NOMO-1 (cell line): ENCODE measurements around the gene AAGAB.
"Not testable (repeated sequence)": the region's sequence is repeated elsewhere in the genome, so short reads cannot be mapped to it uniquely, and the experiment has no call there.

Experiments used
- DNase-seq, 2 experiments: peaks; one replicate each; lab custom pipeline; 2025; ENCODE audit not compliant: unreplicated experiment in 2 of 2; lab: John Stamatoyannopoulos, UW

The AAGAB gene

GRCh38 chr15:67253549-67254237, 768 bp downstream of the AAGAB start:
- peak in 1 of 2 experiments; percentile 51 for DNase-seq

- DNase-seq, result no peak
Observed at GRCh38 chr15:67253101-67253500, 1.4 kb downstream of the AAGAB start.

GRCh38 chr15:67251318-67251717, 3.1 kb downstream of the AAGAB start:
- no peak for DNase-seq

- no peak for DNase-seq
Observed at GRCh38 chr15:67249830-67250229, 4.6 kb downstream of the AAGAB start.

DNA sequence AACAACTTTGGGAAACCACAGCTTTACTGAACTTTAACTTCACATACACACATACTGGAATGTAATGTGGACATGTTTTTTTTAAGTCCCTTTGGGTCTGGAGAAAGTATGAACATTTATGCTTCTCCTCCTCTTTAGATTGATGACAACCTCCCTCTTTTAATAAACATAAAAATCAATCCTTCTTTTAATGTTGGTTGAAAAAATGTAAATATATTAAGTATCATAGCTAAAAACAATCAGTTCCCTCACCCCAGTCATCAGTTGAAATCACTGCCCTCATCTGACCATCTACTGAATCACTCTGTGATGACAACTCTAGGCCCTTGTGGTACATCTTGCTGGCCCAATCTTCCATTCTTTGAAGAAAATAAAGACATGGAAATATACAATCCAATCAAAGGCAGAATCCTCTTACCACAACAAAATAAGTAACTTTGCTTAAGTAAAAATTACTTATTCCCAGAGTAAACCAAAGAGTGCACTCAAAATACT, 6.4 kb downstream of the AAGAB start:
- DNase-seq, result no peak

DNA sequence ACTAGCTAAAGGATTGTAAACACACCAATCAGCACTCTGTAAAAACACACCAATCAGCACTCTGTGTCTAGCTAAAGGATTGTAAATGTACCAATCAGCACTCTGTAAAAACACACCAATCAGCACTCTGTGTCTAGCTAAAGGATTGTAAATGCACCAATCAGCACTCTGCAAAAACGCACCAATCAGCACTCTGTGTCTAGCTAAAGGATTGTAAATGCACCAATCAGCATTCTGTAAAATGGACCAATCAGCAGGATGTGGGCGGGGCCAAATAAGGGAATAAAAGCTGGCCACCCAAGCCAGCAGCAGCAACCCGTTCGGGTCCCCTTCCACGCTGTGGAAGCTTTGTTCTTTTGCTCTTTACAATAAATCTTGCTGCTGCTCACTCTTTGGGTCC, 7.9 kb downstream of the AAGAB start:
- DNase-seq, result not testable (repeated sequence)

DNA sequence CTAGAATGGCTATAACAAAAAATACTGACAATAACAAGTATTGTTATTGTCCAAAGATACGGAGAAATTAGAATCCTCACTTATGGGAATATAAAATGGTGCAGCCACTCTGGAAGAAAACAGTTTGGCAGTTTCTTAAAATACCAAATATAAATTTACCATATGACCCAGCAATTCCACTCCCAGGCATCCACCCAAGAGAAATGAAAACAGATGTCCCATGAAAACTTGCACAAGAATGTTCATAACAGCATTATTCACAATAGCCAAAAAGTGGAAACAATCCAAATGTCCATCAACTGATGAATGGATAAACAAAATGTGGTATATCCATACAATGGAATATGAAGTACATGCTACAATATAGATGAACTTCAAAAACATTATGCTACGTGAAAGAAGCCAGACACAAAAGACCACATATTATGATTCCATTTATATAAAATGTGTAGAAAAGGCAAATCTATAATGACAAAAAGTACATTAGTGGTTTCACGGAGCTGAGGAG, 9.4 kb downstream of the AAGAB start:
- no peak for DNase-seq

DNA sequence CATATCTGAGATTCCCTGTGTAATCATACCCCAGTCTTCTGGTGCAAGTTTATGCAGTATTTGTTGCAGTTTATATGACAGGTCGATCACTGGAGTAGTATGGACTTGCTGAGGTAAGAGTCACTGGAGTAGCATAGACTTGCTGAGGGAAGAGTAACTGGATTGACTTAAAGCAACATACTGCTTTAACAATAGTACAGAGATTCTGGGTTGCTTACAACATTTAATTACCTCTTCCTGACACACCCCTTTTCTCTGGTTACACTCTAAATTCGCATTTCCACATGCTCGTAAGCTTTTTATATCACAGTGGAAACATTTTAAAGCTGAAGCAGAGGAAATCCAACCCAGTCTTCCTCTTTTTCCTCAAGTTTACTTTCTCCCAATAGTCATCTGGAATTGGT, 11.8 kb downstream of the AAGAB start:
- DNase-seq, result peak; percentile 75 to 90

DNA sequence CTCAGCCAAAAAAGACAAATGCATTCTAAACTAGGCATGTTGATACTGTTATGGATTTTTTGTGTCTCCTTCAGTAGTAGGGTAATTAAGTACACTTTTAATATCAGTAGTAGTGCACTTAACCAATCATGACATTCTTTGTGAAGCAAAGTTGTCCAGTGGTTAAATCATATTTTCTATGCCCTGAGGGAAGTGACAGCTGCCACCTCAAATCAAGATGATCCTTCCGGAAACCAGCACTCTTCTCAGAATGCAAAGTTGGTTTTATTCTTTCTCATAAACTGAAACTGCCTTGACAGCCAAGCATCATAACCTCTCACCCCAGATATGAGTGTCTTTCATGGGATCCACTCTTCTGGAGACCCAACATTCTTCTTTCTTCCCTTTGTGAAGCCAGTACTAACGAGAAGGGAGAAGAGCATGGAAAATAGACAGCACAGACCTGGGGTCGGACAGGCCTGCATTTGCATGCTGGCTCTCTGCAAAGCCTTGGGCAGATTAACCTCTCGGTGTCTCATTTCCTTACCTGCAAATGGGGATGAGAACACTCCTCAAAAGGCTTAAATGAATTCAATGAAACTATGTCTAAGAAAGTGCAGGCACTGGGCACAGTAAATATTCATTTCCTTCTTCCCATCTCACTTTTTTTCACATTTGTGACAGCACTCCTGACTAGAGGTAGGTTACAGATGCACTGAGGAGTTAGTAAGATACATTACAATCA, 13.2 kb downstream of the AAGAB start:
- DNase-seq, result no peak

DNA sequence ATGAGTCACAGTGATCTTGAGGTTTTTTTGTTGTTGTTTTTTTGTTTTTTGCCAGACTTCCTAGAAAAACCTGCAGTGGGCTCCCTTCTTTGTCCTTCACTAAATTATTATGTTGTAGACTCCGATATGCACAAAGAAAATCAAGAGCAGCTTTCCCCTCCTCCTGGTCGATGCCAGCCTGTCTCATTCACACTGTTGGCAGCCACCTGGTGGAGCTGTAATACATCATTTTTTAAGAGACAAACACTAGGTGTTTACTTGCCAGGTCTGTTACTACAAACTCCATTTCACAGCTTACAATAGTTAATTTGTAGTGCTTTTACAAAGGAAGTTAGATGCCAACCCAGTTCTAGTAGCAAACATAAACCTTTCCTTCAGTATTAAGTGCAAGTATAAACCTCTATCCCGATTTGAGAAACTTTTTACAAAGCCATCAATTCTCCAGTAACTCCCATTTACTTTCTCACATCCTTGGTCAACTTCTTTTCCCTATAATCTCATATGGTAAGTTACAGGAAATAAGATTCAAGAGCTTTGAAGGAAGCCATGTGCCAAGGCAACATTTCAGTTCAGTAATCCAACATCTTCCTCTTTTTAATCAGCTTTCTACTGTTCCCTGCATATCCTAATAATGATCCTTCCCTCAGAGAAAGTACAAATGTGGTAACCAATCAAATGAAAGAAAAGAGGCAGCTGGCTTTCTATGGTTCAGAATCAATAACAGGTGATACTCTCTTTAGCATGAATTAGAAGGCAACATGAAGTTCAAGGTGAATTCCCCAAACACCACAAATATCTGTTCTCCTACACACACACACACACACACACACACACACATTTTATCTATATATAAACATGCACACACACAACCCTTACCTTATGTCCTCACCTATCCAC, 14.0 kb downstream of the AAGAB start:
- DNase-seq, result no peak

DNA sequence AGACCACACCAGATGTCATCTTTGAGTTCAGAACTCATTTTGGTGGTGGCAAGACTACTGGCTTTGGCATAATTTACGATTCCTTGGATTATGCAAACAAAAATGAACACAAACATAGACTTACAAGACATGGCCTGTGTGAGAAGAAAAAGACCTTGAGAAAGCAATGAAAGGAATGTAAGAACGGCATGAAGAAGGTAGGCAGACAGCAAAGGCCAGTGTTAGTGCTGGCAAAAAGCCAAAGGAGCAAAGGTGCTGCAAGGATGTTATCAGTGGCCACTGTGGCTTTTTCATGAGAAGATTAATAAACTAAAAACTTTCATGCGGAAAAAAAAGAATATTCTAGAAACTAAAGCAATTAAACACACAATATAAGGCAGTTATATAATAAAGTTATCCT, 21.9 kb downstream of the AAGAB start:
- no peak for DNase-seq

DNA sequence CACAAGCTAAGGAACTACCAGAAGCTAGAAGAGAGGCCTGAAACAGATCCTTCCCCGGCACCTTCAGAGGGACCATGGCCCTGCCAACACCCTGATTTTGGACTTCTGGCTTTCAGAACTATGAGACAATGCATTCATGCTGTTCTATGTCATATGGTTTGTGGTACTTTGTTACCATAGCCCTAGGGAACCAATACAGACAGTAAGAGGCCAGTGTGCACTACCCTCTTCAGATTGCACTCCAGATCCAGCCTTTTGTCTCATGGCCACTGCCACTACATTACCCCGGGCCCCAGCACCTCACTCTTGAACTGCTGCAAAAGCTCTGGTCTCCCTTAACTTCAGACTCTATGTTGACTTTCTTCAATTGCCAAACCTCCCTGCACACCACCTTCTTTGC, 24.0 kb downstream of the AAGAB start:
- DNase-seq, result no peak

GRCh38 chr15:67228286-67228685, 26.2 kb downstream of the AAGAB start:
- DNase-seq, result peak in 1 of 2 experiments; percentile 16

GRCh38 chr15:67227846-67228245, 26.6 kb downstream of the AAGAB start:
- no peak for DNase-seq

DNA sequence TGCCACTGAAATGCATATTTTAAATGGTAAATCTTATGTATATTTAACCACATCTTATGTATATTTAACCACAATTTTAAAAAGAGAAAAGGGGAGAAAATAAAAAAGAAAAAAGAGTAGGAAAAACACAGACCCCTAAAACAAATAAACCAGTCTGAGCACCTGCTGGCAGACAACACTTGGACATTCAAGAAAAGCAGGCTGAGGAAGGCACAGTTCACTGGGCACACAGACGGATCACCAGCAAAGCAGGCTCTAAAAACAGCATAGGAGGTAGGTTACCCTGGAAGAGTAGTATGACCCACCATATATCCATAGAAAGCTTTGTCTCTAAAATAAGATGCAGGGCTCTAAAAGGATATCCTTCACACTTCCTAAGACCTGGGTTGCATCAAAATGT, 27.0 kb downstream of the AAGAB start:
- DNase-seq, result no peak

DNA sequence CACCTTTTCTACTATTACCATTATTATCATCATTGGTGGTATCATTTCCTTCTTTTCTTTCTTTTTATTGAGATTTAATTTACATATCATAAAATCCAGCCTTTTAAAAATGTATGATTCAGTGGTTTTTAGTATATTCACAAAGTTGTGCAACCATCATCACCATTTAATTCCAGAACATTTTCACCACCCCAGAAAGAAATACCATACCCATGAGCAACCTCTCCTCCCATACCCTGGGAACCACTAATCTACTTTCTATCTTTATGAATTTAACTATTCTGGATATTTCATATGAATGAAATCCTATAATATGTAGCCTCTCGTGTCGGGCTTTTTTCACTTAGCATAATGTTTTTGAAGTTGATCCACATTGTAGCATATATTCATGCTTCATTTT, 29.1 kb downstream of the AAGAB start:
- DNase-seq, result no peak

GRCh38 chr15:67224889-67225288, 29.6 kb downstream of the AAGAB start:
- DNase-seq, result no peak

GRCh38 chr15:67219288-67219687, 35.2 kb downstream of the AAGAB start:
- DNase-seq, result no peak

DNA sequence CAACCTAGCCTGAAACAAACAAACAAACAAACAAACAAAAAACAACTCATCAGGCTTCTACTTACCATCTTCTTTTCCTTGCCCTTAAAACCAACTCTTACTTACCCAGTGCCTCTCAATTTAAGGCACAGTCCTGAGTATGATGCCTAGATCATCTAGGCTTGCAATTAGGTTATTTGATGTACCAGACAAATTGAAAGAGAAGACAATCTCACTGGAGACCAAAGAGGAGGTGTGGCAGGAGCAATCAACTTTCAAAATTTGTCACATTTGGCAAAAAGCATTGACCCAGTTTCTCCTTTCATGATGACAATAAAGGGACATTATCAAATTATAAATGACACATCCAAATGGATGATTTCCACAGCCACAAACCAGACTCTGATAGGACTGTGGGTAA, 36.0 kb downstream of the AAGAB start:
- no peak for DNase-seq

DNA sequence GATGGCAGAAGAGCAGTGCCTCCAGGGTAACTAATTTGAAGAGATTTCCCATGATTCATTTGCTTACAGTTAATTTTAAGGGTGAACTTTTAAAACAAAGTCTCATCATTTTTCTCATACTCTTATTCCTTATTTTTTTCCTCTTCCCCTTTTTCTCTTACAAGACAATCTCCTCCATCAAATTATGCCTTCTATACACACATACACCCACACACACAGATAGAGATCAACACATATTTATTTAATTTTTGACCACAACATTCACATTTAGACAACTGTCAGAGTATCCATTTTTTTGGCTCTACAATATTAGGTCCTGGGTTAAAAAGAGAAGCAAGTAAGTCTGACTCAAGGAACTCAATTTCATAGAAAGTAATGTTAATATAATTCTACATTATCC, 37.6 kb downstream of the AAGAB start:
- DNase-seq, result no peak

DNA sequence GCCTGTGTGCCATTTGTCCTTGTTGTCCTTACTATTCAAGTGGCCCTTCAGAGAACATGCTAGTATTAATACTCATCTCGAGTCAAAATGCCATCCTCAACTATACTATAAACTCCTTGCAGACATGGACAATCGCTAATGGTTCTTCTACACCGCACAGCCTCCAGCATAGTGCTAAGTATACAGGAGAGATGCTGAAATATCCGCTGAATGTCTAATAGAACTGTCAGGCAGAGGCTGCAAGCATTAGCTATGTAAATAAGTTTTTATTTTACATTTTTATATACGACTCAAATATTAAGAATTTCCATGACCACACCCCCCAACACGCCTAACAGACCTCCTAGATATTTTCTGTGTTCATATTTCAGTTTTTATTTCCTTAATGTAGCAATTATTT, 39.4 kb downstream of the AAGAB start:
- no peak for DNase-seq
